Stimulated activated CD8-positive, alpha-beta memory T cell treated with anti-CD3 and anti-CD28 coated beads, Interleukin-4, amount 100 ng/mL, for 4 hours (primary cell): ENCODE results near the gene NANS.

ENCODE experiments used
- DNase-seq, 2 donors: peaks; one replicate each; pipeline ENCODE4 v3.0.0-alpha.2; 2020; ENCODE audit warnings: low read depth in 2 of 2, low spot score in 1 of 2

NANS gene

DNA sequence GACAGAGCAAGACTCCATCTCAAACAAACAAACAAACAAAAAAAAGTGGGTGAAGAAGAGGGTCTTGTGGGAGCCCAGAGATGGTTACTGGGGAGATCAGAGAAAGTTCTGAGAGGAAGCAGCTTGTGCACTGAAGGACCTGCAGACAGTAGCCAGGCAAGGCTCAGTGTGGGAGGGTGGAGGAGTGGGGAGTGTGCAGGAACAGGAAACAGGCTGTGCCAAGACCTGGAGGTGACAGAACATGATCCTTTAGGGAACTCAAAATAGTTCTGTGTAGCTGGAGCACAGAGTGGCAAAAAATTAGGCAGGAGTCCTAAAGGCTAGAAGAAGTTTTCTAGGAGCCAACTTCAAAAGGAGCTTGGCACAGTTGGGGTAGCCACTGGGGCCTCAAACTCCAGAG lies 19.2 kb upstream of the NANS start:
- no peak for DNase-seq

DNA sequence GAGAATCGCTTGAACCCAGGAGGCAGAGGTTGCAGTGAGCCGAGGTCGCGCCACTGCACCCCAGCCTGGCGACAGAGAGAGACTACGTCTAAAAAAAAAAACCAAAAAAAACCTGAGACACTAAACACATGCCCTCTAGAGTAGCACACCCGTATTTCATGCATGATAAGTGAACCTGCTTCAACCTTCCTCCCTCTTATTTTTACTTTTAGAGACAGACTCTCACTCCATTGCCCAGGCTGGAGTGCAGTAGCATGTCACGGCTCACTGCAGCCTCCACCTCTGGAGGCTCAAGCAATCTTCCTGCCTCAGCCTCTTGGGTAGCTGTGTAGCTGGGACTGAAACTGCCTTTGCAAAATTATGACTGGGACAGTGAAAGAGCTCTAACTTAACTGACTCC lies 17.6 kb upstream of the NANS start:
- DNase-seq, result no peak

DNA sequence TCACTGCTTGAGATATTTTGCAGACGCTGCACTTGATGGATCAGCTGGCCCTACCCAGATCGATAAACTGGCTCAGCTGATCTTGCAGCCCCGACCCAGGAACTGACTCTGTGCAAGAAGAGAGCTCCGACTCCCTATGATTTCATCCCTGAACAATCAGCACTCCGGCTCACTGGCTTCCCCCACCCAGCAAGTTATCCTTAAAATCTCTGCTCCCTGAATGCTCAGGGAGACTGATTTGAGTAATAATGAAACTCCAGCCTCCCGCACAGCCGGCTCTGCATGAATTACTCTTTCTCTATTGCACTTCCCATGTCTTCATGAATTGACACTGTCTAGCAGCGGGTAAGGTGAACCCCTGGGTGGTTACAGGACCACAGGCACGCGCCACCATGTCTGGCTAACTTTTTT lies 16.9 kb upstream of the NANS start:
- no peak for DNase-seq

- DNase-seq, result no peak
These were observed 16.3 kb upstream of the NANS start for GRCh38 chr9:98040212-98040611.

DNA sequence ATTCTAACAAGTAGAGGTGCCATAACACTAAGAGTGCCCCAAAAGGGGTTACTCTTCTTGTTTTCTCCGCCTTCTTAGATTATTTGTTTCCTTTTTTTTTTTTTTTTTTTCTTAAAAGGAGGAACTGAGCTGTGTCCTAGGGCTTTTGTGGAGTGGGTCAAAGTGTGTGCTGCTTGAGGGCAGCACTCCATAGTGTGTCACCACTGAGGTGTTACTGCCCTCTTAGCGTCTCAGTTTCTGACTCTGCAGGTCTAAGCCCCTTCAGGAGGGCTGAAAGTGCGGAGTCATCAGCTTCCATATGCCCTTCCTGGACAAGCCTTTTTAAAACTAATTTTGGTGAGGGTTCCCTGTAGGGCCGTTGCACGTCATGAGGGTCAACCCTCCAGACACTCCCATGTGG lies 12.6 kb upstream of the NANS start:
- DNase-seq, result no peak

GRCh38 chr9:98045234-98046179 lies 11.0 kb upstream of the NANS start:
- peak in 1 of 2 donors; percentile 9 for DNase-seq

- no peak for DNase-seq
These were observed 10.4 kb upstream of the NANS start for GRCh38 chr9:98046180-98046543.

DNA sequence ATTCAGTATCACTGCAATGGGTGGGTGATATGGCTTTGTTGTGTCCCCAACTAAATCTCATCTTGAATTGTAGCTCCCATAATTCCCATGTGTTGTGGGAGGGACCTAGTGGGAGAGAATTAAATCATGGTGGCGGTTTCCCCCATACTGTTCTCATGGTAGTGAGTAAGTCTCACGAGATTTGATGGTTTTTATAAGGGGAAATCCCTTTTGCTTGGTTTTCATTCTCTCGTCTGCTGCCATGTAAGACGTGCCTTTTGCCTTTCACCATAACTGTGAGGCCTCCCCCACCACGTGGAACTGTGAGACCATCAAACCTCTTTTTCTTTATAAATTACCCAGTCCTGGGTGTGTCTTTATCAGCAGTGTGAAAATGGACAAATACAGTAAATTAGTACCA lies 9.5 kb upstream of the NANS start:
- DNase-seq, result no peak

DNA sequence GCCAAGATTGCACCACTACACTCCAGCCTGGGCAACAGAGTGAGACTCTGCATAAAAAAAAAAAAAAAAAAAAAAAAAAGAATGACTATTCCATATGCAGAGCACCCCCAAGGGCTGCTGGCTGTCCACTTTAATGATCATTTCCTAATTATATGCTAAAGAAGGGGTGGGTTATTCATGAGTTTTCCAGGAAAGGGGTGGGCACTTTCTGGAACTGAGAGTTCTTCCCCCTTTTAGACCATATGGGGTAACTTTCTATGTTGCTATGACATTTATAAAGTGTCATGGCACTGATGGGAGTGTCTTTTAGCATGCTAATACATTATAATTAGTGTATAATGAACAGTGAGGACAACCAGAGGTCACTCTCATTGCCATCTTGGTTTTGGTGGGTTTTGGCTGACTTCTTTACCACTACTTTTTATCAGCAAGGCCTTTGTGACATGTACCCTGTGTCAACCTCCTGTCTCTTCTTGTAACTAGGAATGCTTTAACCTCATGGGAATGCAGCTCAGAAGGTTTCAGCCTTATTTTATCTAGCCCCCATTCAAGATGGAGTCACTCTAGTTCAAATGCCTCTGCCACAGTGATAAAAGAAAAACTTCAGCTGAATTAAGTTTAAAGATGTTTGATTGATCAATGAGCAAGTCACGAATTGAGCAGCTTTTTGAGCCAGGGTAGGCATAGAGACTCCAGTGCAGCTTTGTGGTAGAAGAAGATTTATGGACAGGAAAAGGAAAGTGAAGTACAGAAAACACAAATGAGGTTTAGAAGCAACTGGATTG lies 7.1 kb upstream of the NANS start:
- no peak for DNase-seq

DNA sequence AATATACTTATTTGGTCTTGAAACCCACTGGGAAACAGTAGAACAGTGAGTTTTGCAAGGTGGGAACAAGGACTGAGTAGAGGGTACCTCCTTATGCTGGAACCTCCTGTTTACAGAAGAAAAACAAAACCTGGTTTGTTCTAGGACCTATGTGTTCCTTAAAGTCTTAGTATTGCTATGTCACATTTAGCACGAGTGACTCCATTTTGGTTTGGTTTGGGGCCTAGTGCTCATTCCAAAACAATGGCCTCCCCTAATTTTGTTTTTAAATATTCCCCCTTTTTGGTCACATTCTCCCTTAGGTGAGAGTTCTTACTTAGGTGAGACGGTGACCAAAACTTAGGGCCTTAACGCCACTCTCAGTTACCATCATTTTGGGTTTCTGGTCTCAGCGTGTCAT lies 6.2 kb upstream of the NANS start:
- no peak for DNase-seq

DNA sequence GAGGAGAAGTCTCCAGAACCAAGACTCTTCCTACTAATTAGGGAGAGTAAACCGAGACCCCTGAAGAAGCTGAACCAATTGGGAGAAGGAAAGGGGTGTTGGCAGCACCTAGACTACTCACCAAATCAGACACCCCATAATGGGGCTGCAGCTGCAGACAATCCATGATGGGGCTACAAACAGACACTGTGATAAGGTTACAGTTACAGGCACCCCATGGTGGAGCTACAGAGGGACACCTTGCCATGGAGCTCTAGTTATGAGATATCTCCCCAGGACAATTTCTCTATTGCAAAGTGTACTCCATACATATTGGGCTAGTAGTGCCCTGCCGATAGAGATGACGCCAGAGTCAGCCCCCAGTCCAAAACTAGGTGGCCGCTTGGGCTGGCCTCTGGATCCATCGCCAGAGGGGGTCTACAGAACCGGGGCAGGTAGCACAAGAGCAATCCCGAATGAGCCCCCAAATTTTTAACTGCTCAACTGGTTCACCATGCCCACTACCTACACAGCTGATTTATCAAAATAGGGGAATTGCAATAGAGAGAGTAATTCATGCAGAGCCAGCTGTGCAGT lies 2.1 kb upstream of the NANS start:
- no peak for DNase-seq

DNA sequence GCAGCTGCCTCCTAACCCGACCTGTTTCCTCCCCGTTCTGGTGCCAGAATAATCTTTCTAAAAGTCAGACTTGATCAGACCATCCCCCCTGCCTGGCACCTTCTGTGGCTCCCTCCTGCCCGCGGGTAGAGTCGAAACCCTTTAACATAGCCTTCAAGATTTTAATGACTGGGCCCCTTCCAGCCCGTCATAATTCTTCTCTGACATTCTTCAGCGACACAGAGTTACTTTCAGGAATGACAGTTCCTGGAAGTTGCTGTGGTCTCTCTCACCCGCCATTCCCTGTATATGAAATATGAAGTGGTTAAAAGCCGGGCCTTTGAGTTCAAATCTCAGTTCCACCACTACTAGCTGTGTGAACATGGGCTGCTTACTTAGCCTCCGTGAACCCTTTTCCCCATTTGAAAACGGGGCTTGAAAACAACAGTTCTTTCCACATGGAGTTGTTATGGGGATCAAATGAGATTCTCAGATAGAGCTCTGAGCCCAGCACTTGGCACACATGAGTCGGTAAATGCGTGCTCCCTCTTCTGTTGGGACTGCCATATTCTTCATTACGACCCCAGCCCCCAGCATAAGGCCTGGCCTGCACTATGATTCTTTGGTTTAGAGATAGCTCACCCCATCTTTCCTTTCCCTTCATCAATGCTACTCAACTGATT lies 737 bp downstream of the NANS start:
- no peak for DNase-seq

- DNase-seq, result no peak
These were observed 5.6 kb downstream of the NANS start for GRCh38 chr9:98062161-98062560.

DNA sequence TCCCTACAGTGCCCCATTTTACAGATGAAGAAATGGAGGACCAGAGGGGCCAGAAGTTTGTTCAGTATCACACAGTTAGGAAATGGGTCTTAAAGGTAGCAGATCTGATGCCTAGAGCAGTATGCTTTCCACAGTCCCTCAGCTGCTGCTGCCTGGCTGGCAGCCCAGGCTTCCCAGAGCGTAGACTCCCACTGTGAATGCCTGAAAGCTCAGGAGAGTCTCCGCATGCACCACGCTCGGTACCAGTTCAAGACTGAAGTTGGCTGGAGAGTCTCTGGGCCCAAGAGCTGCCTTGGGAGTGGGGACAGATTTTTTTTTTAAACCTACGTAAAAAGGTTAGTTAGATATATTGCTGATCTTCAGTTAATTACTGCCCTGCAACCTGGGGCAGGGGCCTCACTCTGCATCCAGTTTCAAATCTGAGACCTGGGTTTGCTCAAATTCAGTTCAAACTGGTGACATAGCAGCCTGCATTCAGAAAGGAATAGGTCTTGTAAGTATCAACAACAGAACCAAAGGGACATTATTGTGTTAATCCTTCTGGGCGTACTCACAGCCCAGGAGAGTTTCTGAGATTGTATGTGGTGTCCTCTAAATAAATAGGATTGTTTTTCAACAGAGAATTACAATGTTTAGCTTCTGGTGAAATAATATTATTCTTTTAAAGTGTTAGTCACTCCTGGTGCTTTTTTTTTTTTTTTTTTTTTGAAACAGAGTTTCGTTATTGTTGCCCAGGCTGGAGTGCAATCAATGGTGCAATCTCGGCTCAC lies 8.3 kb downstream of the NANS start:
- DNase-seq, result no peak

DNA sequence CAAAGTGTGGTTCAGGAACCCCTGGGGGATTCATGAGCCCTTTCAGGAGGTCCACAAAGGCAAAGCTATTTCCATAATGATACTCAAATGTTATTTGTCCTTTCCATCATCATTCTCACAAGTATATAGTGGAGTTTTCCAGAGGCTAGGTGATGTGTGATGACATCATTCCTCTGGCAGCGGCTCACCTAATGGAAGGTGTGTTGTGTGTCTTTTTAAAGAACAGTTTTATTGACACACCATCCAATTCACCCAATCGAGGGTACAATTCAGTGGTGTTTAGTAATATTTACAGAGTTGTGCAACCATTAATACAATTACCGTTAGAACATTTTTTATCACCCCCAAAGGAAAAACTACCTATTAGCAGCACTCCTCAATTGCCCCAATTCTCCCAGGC lies 9.7 kb downstream of the NANS start:
- no peak for DNase-seq

GRCh38 chr9:98067184-98067583 lies 10.7 kb downstream of the NANS start:
- no peak for DNase-seq

DNA sequence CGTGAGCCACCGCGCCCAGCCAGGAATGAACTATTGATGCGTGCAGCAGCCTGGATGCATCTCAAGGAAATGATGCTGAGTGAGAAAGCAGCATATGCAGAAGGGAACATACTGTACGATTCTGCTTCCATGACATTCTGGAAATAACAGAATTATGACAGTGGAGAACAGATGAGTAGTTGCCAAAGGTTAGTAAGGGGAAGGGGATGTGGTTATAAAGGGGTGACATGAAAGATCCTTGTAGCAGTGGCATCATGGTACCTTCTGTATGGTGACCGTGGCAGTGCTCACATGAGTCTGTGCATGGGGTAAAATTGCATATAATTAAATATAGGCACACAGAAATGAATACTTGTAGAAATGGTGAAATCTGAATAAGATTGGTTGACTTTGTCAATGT lies 13.0 kb downstream of the NANS start:
- no peak for DNase-seq

GRCh38 chr9:98070704-98071103 lies 14.2 kb downstream of the NANS start:
- no peak for DNase-seq

- no peak for DNase-seq
These were observed 15.2 kb downstream of the NANS start for GRCh38 chr9:98071737-98072136.

GRCh38 chr9:98074115-98074990 lies 17.8 kb downstream of the NANS start:
- DNase-seq, result peak in 1 of 2 donors; percentile 38
